ENCODE measurements around the gene RHBDD1. TPM values are rescaled to one million over a fixed set of nuclear protein-coding genes. Genes with fewer than 3 reads are reported as not detected.

The RHBDD1 gene
- total RNA-seq, 1 donor from 2014 or later = 14.1 TPM

GRCh38 chr2:226973816-226974215 is 138.0 kb downstream of the RHBDD1 start:
- H3K4me3 ChIP-seq (ENCODE audit: low read depth, low read length) = no peak overlapping the region
- no peak for DNase-seq (ENCODE audit: low read depth)
- no peak for TF ChIP-seq CTCF (conservative IDR thresholded peaks at IDR 0.05; ENCODE audit: low read depth, low read length)

GRCh38 chr2:226977775-226978190 is 141.9 kb downstream of the RHBDD1 start:
- TF ChIP-seq CTCF (conservative IDR thresholded peaks at IDR 0.05; ENCODE audit: low read depth, low read length) = no peak
- DNase-seq (ENCODE audit: low read depth) = no peak
- H3K4me3 ChIP-seq (ENCODE audit: low read depth, low read length) = no peak overlapping the region

- H3K4me3 ChIP-seq (ENCODE audit: low read depth, low read length) = no peak overlapping the region
- no peak for DNase-seq (ENCODE audit: low read depth)
- no peak for TF ChIP-seq CTCF (conservative IDR thresholded peaks at IDR 0.05; ENCODE audit: low read depth, low read length)
Observed at GRCh38 chr2:226978300-226978699, 142.4 kb downstream of the RHBDD1 start.

GRCh38 chr2:226979004-226979403 is 143.2 kb downstream of the RHBDD1 start:
- no peak for TF ChIP-seq CTCF (conservative IDR thresholded peaks at IDR 0.05; ENCODE audit: low read depth, low read length)
- no peak overlapping the region for H3K4me3 ChIP-seq (ENCODE audit: low read depth, low read length)
- DNase-seq (ENCODE audit: low read depth) = no peak

GRCh38 chr2:226981791-226982326 is 146.0 kb downstream of the RHBDD1 start:
- TF ChIP-seq CTCF (conservative IDR thresholded peaks at IDR 0.05; ENCODE audit: low read depth, low read length) = no peak
- no peak for DNase-seq (ENCODE audit: low read depth)
- no peak overlapping the region for H3K4me3 ChIP-seq (ENCODE audit: low read depth, low read length)

GRCh38 chr2:226983895-226984749 is 148.3 kb downstream of the RHBDD1 start:
- DNase-seq (ENCODE audit: low read depth) = no peak
- H3K4me3 ChIP-seq (ENCODE audit: low read depth, low read length) = no peak overlapping the region
- no peak for TF ChIP-seq CTCF (conservative IDR thresholded peaks at IDR 0.05; ENCODE audit: low read depth, low read length)

All from epithelial cell of proximal tubule (primary cell).